ENCODE data around the gene TOLLIP.
"Not testable (repeated sequence)": the region's sequence is repeated elsewhere in the genome, so short reads cannot be mapped to it uniquely, and the experiment has no call there.

TOLLIP gene

DNA sequence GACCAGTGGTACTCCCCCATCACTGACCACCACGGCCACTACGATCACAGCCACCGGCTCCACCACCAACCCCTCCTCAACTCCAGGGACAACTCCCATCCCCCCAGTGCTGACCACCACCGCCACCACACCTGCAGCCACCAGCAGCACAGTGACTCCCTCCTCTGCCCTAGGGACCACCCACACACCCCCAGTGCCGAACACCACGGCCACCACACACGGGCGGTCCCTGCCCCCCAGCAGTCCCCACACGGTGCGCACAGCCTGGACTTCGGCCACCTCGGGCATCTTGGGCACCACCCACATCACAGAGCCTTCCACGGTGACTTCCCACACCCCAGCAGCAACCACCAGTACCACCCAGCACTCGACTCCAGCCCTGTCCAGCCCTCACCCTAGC, 62.4 kb downstream of the TOLLIP start:
- DNase-seq (ENCODE audit: low read depth in 2 of 2): not testable (repeated sequence)

- not testable (repeated sequence) for DNase-seq (ENCODE audit: low read depth in 2 of 2)
Measured at GRCh38 chr11:1246301-1246700, 63.1 kb downstream of the TOLLIP start.

DNA sequence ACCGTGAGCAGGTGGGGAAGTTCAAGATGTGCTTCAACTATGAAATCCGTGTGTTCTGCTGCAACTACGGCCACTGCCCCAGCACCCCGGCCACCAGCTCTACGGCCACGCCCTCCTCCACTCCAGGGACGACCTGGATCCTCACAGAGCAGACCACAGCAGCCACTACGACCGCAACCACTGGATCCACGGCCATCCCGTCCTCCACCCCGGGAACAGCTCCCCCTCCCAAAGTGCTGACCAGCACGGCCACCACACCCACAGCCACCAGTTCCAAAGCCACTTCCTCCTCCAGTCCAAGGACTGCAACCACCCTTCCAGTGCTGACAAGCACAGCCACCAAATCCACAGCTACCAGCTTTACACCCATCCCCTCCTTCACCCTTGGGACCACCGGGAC, 63.7 kb downstream of the TOLLIP start:
- not testable (repeated sequence) for DNase-seq (ENCODE audit: low read depth in 2 of 2)

DNA sequence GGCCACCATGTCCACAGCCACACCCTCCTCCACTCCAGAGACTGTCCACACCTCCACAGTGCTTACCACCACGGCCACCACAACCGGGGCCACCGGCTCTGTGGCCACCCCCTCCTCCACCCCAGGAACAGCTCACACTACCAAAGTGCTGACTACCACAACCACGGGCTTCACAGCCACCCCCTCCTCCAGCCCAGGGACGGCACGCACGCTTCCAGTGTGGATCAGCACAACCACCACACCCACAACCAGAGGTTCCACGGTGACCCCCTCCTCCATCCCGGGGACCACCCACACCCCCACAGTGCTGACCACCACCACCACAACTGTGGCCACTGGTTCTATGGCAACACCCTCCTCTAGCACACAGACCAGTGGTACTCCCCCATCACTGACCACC, 64.9 kb downstream of the TOLLIP start:
- not testable (repeated sequence) for DNase-seq (ENCODE audit: low read depth in 2 of 2)

GRCh38 chr11:1243521-1243920, 65.9 kb downstream of the TOLLIP start:
- not testable (repeated sequence) for DNase-seq (ENCODE audit: low read depth in 2 of 2)

DNA sequence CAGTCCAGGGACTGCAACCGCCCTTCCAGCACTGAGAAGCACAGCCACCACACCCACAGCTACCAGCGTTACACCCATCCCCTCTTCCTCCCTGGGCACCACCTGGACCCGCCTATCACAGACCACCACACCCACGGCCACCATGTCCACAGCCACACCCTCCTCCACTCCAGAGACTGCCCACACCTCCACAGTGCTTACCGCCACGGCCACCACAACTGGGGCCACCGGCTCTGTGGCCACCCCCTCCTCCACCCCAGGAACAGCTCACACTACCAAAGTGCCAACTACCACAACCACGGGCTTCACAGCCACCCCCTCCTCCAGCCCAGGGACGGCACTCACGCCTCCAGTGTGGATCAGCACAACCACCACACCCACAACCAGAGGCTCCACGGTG, 66.7 kb downstream of the TOLLIP start:
- not testable (repeated sequence) for DNase-seq (ENCODE audit: low read depth in 2 of 2)

- DNase-seq (ENCODE audit: low read depth in 2 of 2): no peak
Measured at GRCh38 chr11:1242289-1242688, 67.1 kb downstream of the TOLLIP start.

- no peak for DNase-seq (ENCODE audit: low read depth in 2 of 2)
Measured at GRCh38 chr11:1241706-1242105, 67.7 kb downstream of the TOLLIP start.

- DNase-seq (ENCODE audit: low read depth in 2 of 2): no peak
Measured at GRCh38 chr11:1240771-1241170, 68.7 kb downstream of the TOLLIP start.

- DNase-seq (ENCODE audit: low read depth in 2 of 2): no peak
Measured at GRCh38 chr11:1239596-1240205, 69.7 kb downstream of the TOLLIP start.

DNA sequence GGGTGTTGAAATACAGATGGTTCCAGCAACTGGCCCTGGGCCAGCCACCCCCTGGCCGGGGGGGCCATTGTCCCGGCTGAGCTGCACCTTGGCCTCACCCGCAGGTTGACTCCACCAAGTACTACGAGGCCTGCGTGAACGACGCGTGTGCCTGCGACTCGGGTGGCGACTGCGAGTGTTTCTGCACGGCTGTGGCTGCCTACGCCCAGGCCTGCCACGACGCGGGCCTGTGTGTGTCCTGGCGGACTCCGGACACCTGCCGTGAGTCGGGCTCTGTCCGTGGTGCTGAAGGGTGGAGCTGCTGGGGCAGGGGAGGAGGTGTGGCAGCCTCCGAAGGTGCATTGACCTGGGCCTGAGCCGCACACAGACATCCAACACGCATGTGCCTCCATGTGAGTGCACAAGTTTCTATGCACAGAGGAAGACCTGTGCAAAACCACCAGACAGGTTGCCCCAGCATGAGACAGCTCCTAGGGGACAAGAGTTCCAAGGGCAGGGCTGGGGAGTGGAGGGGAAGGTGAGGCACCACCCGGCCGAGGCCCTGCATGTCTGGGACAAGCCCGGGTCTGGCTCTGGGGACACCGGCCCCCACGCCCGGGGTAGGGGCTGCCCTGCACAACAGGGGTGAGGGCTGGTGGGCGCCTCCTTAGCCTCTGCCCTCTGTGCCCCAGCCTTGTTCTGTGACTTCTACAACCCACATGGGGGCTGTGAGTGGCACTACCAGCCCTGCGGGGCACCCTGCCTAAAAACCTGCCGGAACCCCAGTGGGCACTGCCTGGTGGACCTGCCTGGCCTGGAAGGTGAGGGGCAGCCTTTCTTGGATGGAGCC, 70.5 kb downstream of the TOLLIP start:
- DNase-seq (ENCODE audit: low read depth in 2 of 2): no peak

DNA sequence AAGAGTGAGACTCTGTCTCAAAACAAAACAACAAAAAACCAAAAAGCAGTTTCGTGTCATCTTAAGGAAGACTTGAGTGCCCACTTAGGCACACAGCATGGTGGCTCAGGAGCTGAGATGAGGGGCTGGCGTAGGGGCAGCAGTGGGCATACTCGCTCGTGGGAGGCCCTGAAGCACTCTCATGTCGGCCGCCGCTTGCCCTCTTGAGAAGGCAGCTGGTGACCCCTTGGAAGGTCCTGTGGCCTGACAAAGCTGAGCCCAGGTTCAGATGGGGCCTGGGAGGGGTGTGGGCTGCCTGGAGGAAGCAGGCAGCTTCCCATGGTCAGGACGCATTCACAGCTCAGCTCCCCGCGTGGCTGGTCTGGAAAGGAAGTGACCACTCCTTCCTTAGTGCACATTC, 71.6 kb downstream of the TOLLIP start:
- no peak for DNase-seq (ENCODE audit: low read depth in 2 of 2)

- DNase-seq (ENCODE audit: low read depth in 2 of 2): no peak
Measured at GRCh38 chr11:1237128-1237580, 72.3 kb downstream of the TOLLIP start.

DNA sequence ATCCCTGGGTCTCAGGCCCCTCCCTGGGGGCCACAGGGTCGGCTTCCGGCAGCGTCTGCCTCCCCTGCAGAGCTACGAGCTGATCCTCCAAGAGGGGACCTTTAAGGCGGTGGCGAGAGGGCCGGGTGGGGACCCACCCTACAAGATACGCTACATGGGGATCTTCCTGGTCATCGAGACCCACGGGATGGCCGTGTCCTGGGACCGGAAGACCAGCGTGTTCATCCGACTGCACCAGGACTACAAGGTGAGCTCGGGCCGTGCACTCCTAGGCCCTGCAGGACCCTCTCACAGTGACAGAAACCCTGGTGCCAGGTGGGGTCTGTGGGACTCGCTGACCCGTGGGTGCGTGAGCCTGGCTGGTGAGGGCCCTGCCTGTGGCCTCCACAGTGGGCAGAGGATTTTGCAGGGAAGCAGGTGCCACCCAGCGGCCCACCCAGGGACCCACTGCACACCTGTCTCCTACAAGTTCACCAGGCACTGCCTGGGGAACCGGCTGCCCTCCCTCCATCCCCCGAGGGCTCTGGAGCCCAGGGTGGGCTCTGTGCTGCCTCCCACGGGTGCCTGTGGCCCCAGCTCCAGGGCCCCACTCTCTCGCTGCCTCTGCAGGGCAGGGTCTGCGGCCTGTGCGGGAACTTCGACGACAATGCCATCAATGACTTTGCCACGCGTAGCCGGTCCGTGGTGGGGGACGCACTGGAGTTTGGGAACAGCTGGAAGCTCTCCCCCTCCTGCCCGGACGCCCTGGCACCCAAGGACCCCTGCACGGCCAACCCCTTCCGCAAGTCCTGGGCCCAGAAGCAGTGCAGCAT, 72.9 kb downstream of the TOLLIP start:
- DNase-seq (ENCODE audit: low read depth in 2 of 2): no peak

DNA sequence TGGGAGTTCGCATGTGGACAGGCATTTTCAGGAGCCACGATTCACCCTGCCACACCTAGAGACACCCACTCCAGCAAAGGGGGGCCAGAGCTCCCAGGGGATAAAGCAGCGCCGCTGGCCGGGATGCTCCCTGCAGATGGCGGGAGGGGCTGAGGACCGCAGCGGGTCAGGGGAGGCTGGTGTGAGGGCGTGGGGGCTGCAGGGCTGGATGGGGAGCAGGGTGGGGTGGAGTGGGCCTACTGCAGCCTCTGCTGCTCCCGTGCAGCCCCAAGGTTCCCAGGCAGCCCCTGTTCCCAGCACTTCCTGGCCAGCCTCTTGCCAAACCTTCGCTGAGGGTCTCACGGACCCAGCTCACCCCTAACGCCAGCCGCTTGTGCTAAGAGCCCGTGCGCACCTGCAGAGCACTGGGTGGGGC, 73.5 kb downstream of the TOLLIP start:
- no peak for DNase-seq (ENCODE audit: low read depth in 2 of 2)

- no peak for DNase-seq (ENCODE audit: low read depth in 2 of 2)
Measured at GRCh38 chr11:1235306-1235900, 74.0 kb downstream of the TOLLIP start.

GRCh38 chr11:1234771-1235305, 74.6 kb downstream of the TOLLIP start:
- no peak for DNase-seq (ENCODE audit: low read depth in 2 of 2)

- no peak for DNase-seq (ENCODE audit: low read depth in 2 of 2)
Measured at GRCh38 chr11:1234054-1234720, 75.2 kb downstream of the TOLLIP start.

DNA sequence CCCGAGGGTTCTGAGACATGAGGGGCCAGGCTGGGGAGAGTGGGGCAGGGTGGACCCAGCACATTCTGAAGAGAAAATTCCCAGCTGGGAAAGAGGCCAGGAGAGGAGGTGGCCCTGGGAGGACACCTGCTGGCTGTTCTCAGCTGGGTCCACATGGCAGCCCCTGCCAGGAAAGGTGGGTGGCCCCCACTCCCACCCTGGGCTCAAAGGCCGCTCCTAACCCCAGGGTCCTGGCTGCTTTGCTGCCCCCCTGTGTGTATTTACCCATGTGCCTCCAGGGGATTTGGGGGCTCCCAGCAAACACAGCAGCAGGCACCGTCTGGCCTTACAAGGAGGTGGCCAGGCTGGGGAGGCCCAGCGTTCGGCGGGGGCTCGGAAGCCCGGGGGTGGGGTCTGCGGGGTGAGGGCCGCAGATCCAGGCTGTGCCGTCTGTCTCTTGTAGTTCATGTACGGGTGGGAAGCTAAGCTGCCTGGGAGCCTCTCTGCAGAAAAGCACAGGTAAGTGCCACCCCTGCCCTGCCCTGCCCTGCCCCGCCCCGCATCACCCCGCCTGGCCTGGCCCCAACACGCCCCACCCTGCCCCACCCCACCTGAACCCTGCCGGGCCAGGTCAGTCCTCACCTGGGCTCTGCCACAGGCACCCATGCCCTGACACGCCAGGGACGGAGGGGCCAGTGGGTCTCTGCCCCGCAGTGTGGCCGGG, 75.9 kb downstream of the TOLLIP start:
- no peak for DNase-seq (ENCODE audit: low read depth in 2 of 2)

- no peak for DNase-seq (ENCODE audit: low read depth in 2 of 2)
Measured at GRCh38 chr11:1232883-1233321, 76.5 kb downstream of the TOLLIP start.

Measured in stimulated activated CD4-positive, alpha-beta T cell treated with anti-CD3 and anti-CD28 coated beads, Interleukin-12 subunit alpha, Interleukin-12 subunit beta, amount 100 ng/mL, for 24 hours (primary cell).